ENCODE data around the gene PGAM5.
"Not testable (repeated sequence)": the region's sequence is repeated elsewhere in the genome, so short reads cannot be mapped to it uniquely, and the experiment has no call there.

Gene PGAM5

DNA sequence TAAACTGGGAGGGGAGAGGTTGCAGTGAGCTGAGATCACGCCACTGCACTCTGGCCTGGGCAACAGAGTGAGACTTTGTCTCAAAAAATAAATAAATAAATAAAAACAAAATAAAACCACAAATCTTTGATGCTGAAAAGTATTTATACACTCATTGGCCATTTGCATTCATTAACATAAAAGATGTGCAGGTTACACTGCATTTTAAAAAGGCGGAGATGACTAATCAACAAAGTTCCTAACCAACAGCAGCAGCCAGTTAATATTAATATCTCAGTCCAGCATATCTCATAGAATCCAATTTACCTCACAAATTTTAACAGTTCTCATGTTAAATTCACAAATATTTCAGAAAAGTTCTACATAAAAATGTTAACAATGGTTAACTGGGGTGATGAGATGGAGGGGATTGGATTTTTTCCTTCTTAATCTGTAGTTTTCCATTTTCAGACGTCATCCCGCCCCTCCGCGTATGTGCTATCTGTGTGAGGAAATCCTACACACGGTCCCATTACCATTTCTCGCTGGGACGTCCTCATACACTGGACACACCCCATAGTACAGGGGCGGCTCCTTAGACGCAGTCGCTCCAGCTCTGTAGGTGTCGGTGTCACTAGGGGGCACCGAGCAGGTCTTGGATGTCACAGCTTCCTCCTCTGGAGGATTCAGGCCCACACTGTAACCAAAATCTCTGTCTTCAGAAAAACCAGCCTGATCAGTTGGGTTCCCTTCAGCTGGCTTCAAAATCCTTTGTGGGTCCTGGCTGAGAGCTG is 43.7 kb downstream of the PGAM5 start:
- DNase-seq: no peak

DNA sequence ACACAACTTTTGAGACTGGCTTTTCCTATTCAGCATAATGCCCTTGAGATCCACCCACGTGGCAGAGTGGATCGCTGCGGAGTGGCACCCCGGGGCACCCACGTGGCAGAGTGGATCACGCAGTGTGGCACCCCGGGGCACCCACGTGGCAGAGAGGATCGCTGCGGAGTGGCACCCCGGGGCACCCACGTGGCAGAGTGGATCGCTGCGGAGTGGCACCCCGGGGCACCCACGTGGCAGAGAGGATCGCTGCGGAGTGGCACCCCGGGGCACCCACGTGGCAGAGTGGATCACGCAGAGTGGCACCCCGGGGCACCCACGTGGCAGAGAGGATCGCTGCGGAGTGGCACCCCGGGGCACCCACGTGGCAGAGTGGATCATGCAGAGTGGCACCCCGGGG is 48.2 kb downstream of the PGAM5 start:
- DNase-seq: not testable (repeated sequence)

DNA sequence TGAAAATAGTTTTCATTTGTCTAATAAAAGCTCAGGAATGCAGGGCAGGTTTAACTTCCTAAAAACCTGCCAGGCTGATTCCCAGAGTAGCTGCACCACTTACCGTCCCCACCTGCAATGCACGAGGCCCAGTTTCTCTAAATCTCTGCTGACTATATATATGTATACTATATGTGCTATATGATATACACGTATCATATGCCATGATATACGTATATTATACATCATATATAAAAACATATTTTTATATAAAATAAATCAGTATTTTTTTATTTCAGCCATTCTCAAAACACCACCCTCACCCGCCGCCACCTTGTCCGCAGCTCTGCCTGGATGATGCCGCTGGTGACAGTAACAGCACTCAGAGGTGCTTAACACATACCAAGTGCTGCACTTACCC is 48.7 kb downstream of the PGAM5 start:
- DNase-seq: no peak

DNA sequence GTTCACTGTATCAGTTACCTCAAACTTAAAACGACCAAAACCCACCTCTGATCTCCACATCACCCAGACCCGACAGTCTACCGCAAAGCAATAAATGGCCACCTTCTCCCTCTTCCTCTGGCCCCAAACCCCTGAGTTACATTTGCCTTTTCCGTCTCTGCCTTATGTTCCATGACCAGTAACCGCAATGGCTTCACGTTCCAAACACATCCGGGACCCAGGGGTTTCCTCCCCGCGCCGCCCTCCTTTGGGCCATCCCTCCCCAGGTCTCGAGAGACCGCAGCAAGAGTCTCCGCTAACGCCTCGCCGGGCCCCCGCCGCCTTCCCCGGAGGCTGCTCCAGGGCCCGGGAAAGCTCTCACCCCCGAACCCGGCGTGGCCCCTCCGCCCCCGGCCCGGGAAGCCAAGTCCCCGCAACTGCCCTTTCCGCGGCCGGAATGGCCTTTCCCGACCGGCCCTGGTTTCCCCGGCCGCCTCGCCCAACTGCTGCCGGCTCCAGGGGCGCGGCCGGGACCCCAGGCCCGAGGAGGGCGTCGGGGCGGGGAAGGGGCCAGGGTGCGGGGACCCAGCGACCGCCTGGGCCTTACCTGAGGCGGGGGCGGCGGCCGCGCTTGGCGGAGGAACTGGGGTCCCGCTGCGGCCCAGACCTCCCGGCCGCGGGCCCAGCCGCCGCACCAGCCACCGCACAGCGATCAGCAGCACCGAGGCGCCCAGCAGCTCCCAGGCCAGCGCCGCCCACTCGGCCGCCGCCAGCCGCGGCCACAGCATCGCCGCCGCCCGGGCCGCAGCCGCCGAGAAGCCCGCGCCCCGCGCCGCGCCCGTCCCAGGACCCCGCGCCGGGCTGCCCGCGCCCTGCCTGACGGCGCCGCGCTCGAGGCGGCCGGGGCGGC is 50.6 kb downstream of the PGAM5 start, which contains the start of gene ANKLE2:
Gene ANKLE2, minus strand, starts transcription at position 801 of the 889 bp plus-strand sequence. Its CDS starts 34 bp downstream, at position 767.
- peak in 1 of 2 experiments; percentile 38 for DNase-seq

DNA sequence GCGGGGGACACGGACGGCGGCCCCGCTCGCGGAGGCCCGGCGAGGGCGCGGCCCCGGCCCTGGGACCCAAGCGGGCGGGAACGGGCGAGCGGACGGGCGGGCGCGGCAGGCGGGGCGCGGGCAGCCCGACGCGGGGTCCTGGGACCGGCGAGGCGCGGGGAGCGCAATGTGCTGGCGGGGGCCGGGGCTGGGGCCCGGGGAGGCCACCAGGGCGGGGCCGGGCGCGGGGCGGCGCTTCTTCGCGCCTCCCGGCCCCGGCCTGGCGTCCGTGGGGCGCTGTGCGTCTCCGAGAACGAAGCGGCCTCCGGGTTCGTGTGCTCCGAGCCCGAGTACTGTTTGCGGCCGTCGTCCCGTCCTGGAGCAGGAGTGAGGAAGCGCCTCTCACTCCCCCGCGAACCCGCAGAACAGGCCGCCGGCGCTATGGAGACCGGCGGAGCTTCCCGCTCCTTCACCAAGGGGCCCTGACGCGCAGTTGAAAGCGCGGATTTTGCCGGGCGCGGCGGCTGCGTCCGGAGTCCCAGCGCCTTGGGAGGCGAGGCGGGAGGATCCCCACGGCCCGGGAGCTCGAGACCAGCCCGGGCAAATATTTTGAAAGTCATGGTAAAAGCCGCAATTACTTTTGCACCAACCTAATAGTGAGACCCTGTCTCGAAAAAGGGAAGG is 51.4 kb downstream of the PGAM5 start:
- DNase-seq: peak; percentile 87 to 91

DNA sequence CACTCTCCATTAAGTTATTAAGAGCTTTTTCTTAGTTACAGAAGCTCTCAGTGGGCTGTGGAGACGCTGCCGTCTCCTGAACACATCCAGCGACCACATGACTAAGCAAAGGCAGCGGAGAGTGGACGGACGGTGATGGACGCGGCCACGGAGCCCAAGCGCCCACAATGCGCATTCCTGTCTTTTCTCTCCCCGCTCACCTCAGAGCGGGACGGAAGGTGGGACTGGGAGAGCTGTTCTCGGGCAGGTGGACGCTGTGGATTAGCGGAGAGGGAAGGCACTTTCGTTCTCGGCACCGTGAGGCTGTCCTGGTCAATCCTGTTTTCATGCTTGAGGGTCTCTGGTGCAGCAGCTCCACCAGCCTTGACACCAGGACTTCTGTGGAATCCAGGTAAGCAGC is 53.6 kb downstream of the PGAM5 start:
- DNase-seq: no peak

DNA sequence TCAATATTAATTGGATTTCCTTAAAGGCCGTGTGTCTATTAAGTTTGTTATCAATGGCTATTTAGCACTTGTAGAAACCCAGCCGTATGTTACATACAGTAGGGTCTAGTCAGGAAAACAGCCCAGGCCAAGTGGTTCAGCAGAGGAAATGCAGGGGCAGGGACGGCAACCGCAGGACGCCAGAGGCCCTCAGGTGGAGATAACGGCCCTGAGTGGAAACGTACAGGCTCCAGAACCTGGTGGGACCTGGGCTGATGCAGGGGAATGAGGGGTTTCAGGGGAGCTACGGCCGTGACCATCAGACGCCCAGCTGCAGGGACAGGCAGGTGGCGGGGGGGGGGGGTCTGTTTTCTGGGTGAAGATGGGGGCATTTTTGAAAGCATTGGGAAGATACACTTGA is 54.7 kb downstream of the PGAM5 start:
- DNase-seq: no peak

DNA sequence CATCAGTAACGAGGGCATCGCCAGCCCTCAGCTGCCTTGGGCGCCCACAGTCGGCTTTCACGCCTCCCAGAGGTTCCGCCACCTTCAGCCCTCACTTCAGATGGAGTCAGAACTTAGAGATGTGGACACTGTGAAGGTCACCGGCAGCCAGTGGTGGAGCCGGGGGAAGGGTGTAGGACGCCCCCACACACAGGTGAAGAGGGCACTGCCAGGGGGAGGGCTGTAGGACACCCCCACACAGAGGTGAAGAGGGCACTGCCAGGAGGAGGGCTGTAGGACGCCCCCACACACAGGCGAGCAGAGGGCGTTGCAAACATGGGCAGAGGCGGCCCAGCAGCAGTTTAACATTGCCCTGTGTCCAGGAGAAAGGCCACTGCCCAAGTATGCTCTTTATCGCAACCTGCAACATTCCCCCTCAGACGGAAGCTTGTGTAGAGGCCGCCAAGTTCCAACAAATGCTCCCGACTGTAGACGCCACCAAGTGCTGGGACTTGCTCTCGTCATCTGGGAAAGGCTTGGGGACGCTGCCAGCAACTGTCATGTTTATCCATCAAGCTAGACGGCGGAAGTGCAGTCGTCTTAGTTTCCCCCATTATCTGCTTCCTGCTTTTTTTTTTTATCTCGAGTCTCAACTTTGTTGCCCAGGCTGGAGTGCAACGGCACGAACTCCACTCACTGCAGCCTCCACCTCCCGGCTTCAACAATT is 55.9 kb downstream of the PGAM5 start:
- no peak for DNase-seq

DNA sequence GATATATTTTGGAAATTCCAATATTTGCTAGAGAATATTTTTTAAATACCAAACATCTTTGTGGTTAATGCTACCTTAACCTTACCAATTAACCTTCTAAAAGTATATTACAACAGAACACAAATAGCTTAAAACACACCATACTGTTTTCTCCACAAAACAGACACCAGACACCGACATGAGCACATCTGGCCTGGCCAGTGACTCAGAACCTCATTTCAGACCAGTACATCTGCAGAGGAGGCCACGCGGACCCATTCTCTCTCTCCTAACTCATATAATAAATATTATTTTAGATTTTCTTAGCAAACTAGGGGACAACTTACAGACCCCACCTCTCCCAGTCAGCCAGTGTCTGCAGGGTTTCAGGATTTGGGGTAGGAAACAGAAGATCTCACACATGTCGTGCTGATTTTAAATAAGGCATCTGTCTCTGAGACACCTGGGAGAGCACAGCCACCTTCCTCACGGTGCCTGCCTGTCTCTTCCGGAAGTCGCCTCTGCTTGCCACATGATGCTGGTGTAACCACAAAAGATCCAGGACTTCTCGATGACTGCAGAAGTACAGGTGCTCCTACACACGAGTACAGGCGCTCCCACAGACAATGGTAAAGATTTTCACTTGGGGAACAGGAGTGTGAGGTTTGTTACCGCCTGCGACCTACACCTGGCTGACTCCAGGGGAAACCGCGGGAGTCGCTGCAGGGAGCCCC is 60.6 kb downstream of the PGAM5 start:
- DNase-seq: no peak
